Erythroblast (primary cell): Measurements from ENCODE around the gene EOLA1.
A peak's percentile ranks its signal among the peaks of the same experiment; 100 is the strongest.

Experiments
- DNase-seq, 2 experiments: peaks; one replicate each; lab custom pipeline; 2025; lab: John Stamatoyannopoulos, UW
- GATA1 ChIP-seq: IDR thresholded peaks from 2 replicates; pipeline ENCODE4 v1.6.1; 2011; ENCODE audit warnings: low read depth, mild to moderate bottlenecking, control low read depth, low read length, moderate library complexity
- POLR2A ChIP-seq: IDR thresholded peaks from 2 replicates; pipeline ENCODE4 v1.6.1; 2011; ENCODE audit warnings: mild to moderate bottlenecking, low read length

The EOLA1 gene

GRCh38 chrX:149504915-149505651, 35.7 kb upstream of the EOLA1 start, which contains the start of gene IDS:
Gene IDS, minus strand, starts transcription at chrX:149505306. Its CDS starts 169 bp downstream, at chrX:149505137.
- DNase-seq, result peak; percentile 89 to 91
- TF ChIP-seq GATA1 (no peak), POLR2A (peak; percentile 89)

- no peak for TF ChIP-seq POLR2A
- no peak for TF ChIP-seq GATA1
Observed at GRCh38 chrX:149505671-149506070, 35.1 kb upstream of the EOLA1 start.

GRCh38 chrX:149506349-149506748, 34.5 kb upstream of the EOLA1 start:
- no peak for TF ChIP-seq POLR2A
- no peak for TF ChIP-seq GATA1
- no peak for DNase-seq

More at GRCh38 chrX:149505671-149506070, 35.1 kb upstream of the EOLA1 start:
- no peak for DNase-seq

- no peak for DNase-seq
- TF ChIP-seq POLR2A (no peak), GATA1 (no peak)
Observed at GRCh38 chrX:149508467-149508866, 32.3 kb upstream of the EOLA1 start.

- TF ChIP-seq POLR2A, result no peak
- no peak for TF ChIP-seq GATA1
- DNase-seq, result peak; percentile 5 to 47
Observed at GRCh38 chrX:149510386-149510785, 30.4 kb upstream of the EOLA1 start.

- no peak for DNase-seq
Observed at GRCh38 chrX:149511081-149511480, 29.7 kb upstream of the EOLA1 start.

GRCh38 chrX:149512225-149512885, 28.5 kb upstream of the EOLA1 start:
- TF ChIP-seq POLR2A (no peak), GATA1 (no peak)
- peak; percentile 59 to 72 for DNase-seq

More at GRCh38 chrX:149511081-149511480, 29.7 kb upstream of the EOLA1 start:
- no peak for TF ChIP-seq GATA1
- no peak for TF ChIP-seq POLR2A

- TF ChIP-seq POLR2A (no peak), GATA1 (no peak)
- DNase-seq, result peak; percentile 1 to 4
Observed at GRCh38 chrX:149513825-149514428, 26.9 kb upstream of the EOLA1 start.

GRCh38 chrX:149515954-149516602, 24.7 kb upstream of the EOLA1 start:
- no peak for TF ChIP-seq GATA1
- TF ChIP-seq POLR2A, result no peak
- DNase-seq, result no peak

- DNase-seq, result peak; percentile 15 to 17
- no peak for TF ChIP-seq GATA1
- TF ChIP-seq POLR2A, result no peak
Observed at GRCh38 chrX:149516604-149517003, 24.2 kb upstream of the EOLA1 start.

GRCh38 chrX:149517308-149517707, 23.5 kb upstream of the EOLA1 start:
- TF ChIP-seq GATA1 (no peak), POLR2A (no peak)
- DNase-seq, result no peak

- TF ChIP-seq GATA1 (no peak), POLR2A (no peak)
- DNase-seq, result peak in 1 of 2 experiments; percentile 6
Observed at GRCh38 chrX:149518236-149518635, 22.6 kb upstream of the EOLA1 start.

- DNase-seq, result peak; percentile 9 to 60
Observed at GRCh38 chrX:149520636-149521277, 20.1 kb upstream of the EOLA1 start.
